ENCODE measurements around the gene NDUFAF2. TPM values are rescaled to one million over a fixed set of nuclear protein-coding genes. Genes with fewer than 3 reads are reported as not detected.

Gene NDUFAF2
- total and polyA plus RNA-seq, 2 of the 13 experiments (the other 11 are each of a cell fraction or from before 2014, with no cell fraction given), result 34.0 to 78.4 TPM

DNA sequence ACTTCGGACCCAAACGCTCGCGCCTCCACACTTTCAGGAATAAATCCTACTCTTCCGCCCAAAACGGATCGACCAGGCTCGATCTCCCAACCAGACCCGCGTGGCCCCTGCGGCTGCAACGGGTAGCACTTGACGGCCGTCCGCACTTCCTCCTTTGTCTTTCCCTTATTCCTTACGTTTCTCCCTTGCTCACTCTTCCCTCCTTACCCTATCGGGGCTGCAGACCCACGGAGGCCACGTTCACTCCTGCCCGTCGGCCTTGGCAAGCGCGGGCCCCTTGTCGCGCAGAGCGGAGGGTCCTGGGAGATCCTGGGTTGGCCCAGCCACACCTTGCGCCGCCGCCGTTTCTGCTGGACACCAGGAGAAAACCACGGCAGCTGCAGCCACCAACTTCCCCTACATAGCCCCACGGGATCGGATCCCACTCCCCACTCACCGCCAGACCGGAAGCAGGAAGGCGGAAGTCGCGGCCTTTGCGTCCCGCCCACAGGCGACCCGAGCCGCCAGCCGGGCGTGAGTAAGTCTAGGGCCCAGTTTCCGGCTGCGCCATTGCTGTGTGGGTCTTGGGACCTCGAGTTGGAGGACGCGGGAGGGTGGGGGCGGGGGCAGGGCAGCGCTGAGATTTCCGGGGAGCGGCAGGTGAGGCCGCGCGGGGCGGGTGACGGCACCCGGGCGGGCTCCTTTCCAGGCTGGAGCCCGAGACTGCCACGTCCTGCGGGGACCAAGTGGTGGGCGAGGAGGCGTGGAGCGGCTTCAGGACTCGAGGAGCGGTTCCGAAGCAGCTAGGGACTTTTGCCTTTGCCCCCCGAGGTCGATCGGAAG, 217.2 kb downstream of the NDUFAF2 start, which contains the start of gene SMIM15 (continued):
- TF ChIP-seq, protein P1, sequence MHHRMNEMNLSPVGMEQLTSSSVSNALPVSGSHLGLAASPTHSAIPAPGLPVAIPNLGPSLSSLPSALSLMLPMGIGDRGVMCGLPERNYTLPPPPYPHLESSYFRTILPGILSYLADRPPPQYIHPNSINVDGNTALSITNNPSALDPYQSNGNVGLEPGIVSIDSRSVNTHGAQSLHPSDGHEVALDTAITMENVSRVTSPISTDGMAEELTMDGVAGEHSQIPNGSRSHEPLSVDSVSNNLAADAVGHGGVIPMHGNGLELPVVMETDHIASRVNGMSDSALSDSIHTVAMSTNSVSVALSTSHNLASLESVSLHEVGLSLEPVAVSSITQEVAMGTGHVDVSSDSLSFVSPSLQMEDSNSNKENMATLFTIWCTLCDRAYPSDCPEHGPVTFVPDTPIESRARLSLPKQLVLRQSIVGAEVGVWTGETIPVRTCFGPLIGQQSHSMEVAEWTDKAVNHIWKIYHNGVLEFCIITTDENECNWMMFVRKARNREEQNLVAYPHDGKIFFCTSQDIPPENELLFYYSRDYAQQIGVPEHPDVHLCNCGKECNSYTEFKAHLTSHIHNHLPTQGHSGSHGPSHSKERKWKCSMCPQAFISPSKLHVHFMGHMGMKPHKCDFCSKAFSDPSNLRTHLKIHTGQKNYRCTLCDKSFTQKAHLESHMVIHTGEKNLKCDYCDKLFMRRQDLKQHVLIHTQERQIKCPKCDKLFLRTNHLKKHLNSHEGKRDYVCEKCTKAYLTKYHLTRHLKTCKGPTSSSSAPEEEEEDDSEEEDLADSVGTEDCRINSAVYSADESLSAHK (CRISPR knock-in tag; IDR thresholded peaks at IDR 0.05; ENCODE audit: borderline replicate concordance), result no peak
- TF ChIP-seq JUN (CRISPR knock-in tag; IDR thresholded peaks at IDR 0.05), result no peak
- no peak; the same call in 1 of the 2 replicates for TF ChIP-seq ESRRA (CRISPR knock-in tag; IDR thresholded peaks at IDR 0.05; ENCODE audit: low read depth)
- 0 out of 2 replicates have a peak, but pooled peaks have one; percentile 64 for TF ChIP-seq EEA1 (CRISPR knock-in tag; IDR thresholded peaks at IDR 0.05; ENCODE audit: borderline replicate concordance)
- TF ChIP-seq FOSL2 (CRISPR knock-in tag; IDR thresholded peaks at IDR 0.05), result peak; percentile 70; the same call in 1 of the 2 replicates
- no peak; the same call in 1 of the 2 replicates for TF ChIP-seq ZNF788 (CRISPR knock-in tag; IDR thresholded peaks at IDR 0.05; ENCODE audit: borderline replicate concordance)
- TF ChIP-seq, protein P2, sequence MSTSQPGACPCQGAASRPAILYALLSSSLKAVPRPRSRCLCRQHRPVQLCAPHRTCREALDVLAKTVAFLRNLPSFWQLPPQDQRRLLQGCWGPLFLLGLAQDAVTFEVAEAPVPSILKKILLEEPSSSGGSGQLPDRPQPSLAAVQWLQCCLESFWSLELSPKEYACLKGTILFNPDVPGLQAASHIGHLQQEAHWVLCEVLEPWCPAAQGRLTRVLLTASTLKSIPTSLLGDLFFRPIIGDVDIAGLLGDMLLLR (CRISPR knock-in tag; IDR thresholded peaks at IDR 0.05), result peak; percentile 12; the same call in 1 of the 2 replicates
- TF ChIP-seq PAF1 (CRISPR knock-in tag; IDR thresholded peaks at IDR 0.05), result no peak
- TF ChIP-seq, protein P3, sequence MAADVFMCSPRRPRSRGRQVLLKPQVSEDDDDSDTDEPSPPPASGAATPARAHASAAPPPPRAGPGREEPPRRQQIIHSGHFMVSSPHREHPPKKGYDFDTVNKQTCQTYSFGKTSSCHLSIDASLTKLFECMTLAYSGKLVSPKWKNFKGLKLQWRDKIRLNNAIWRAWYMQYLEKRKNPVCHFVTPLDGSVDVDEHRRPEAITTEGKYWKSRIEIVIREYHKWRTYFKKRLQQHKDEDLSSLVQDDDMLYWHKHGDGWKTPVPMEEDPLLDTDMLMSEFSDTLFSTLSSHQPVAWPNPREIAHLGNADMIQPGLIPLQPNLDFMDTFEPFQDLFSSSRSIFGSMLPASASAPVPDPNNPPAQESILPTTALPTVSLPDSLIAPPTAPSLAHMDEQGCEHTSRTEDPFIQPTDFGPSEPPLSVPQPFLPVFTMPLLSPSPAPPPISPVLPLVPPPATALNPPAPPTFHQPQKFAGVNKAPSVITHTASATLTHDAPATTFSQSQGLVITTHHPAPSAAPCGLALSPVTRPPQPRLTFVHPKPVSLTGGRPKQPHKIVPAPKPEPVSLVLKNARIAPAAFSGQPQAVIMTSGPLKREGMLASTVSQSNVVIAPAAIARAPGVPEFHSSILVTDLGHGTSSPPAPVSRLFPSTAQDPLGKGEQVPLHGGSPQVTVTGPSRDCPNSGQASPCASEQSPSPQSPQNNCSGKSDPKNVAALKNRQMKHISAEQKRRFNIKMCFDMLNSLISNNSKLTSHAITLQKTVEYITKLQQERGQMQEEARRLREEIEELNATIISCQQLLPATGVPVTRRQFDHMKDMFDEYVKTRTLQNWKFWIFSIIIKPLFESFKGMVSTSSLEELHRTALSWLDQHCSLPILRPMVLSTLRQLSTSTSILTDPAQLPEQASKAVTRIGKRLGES (CRISPR knock-in tag; IDR thresholded peaks at IDR 0.05; ENCODE audit: borderline replicate concordance), result no peak
- peak; percentile 16; the same call in 1 of the 2 replicates for TF ChIP-seq BHLHE40 (IDR thresholded peaks at IDR 0.05; ENCODE audit: low read length)
- TF ChIP-seq CAMTA2 (CRISPR knock-in tag; IDR thresholded peaks at IDR 0.05; ENCODE audit: borderline replicate concordance), result no peak
- no peak; the same call in 1 of the 2 replicates for TF ChIP-seq SMAD3 (CRISPR knock-in tag; IDR thresholded peaks at IDR 0.05)
- TF ChIP-seq, protein P4, sequence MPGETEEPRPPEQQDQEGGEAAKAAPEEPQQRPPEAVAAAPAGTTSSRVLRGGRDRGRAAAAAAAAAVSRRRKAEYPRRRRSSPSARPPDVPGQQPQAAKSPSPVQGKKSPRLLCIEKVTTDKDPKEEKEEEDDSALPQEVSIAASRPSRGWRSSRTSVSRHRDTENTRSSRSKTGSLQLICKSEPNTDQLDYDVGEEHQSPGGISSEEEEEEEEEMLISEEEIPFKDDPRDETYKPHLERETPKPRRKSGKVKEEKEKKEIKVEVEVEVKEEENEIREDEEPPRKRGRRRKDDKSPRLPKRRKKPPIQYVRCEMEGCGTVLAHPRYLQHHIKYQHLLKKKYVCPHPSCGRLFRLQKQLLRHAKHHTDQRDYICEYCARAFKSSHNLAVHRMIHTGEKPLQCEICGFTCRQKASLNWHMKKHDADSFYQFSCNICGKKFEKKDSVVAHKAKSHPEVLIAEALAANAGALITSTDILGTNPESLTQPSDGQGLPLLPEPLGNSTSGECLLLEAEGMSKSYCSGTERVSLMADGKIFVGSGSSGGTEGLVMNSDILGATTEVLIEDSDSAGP (CRISPR knock-in tag; IDR thresholded peaks at IDR 0.05; ENCODE audit: borderline replicate concordance), result peak; percentile 86; the same call in 1 of the 2 replicates
- TF ChIP-seq, protein P5, sequence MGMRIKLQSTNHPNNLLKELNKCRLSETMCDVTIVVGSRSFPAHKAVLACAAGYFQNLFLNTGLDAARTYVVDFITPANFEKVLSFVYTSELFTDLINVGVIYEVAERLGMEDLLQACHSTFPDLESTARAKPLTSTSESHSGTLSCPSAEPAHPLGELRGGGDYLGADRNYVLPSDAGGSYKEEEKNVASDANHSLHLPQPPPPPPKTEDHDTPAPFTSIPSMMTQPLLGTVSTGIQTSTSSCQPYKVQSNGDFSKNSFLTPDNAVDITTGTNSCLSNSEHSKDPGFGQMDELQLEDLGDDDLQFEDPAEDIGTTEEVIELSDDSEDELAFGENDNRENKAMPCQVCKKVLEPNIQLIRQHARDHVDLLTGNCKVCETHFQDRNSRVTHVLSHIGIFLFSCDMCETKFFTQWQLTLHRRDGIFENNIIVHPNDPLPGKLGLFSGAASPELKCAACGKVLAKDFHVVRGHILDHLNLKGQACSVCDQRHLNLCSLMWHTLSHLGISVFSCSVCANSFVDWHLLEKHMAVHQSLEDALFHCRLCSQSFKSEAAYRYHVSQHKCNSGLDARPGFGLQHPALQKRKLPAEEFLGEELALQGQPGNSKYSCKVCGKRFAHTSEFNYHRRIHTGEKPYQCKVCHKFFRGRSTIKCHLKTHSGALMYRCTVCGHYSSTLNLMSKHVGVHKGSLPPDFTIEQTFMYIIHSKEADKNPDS (CRISPR knock-in tag; IDR thresholded peaks at IDR 0.05), result peak; percentile 65; the same call in 1 of the 2 replicates
- no peak for TF ChIP-seq NFIC (IDR thresholded peaks at IDR 0.05; ENCODE audit: low read length)
- TF ChIP-seq MTF1 (CRISPR knock-in tag; IDR thresholded peaks at IDR 0.05), result peak; percentile 31; the same call in 1 of the 2 replicates
- no peak for TF ChIP-seq ZNF17 (CRISPR knock-in tag; IDR thresholded peaks at IDR 0.05)
- TF ChIP-seq ZNF660 (CRISPR knock-in tag; IDR thresholded peaks at IDR 0.05; ENCODE audit: borderline replicate concordance, low read depth), result no peak
- peak; percentile 42; the same call in 1 of the 2 replicates for TF ChIP-seq ZNF317 (CRISPR knock-in tag; IDR thresholded peaks at IDR 0.05)
